H1 (cell line): ENCODE results near the gene KIAA0319L. TPM values are rescaled to one million over a fixed set of nuclear protein-coding genes. Genes with fewer than 3 reads are reported as not detected.

Experiments used
- CTCF ChIA-PET: fragments of 300-600 bp; sonication (Branson Sonifier 250); formaldehyde crosslinking; loops from one replicate; lab custom pipeline; 2021; ENCODE audit not compliant: partially characterized antibody; lab: Charles Lee
- POLR2A ChIA-PET: fragments of 300-600 bp; sonication (Branson Sonifier 250); formaldehyde crosslinking; loops from one replicate; lab custom pipeline; 2021; ENCODE audit warnings: inconsistent platforms; ENCODE audit not compliant: partially characterized antibody; lab: Charles Lee
- DNase-seq, 2 experiments: peaks; one replicate each; pipeline versions ENCODE4 v3.0.0 to v3.0.0-alpha.2; 2010 to 2022; ENCODE audit warnings: low spot score in 2 of 2, low read depth in 1 of 2, mixed read lengths in 1 of 2
- FAIRE-seq: peaks from 2 replicates; lab custom pipeline; 2011; peaks lifted over from hg19 to GRCh38; lab: Jason Lieb, UNC
- H2AFZ ChIP-seq: 2 replicates; pipeline ENCODE4 v1.8.1; 2012; ENCODE audit warnings: low read length, inconsistent platforms
- H2AK5ac ChIP-seq: 2 replicates; pipeline ENCODE4 v1.6.1; 2013; ENCODE audit warnings: low read depth, low read length
- H2BK120ac ChIP-seq: replicated peaks from 2 replicates; pipeline ENCODE3; 2013; ENCODE audit warnings: low read depth, low read length, inconsistent platforms
- H2BK12ac ChIP-seq: 2 replicates; pipeline ENCODE4 v1.6.1; 2013; ENCODE audit warnings: low read depth, low read length
- H2BK15ac ChIP-seq: 2 replicates; pipeline ENCODE4 v1.6.1; 2013; ENCODE audit warnings: low read length
- H2BK20ac ChIP-seq: 2 replicates; pipeline ENCODE4 v1.6.1; 2013; ENCODE audit warnings: low read length
- H2BK5ac ChIP-seq: 2 replicates; pipeline ENCODE4 v1.6.1; 2013; ENCODE audit warnings: low read depth, low read length
- H3K14ac ChIP-seq: 2 replicates; pipeline ENCODE4 v1.6.1; 2013; ENCODE audit warnings: inconsistent platforms; ENCODE audit not compliant: insufficient read length
- H3K18ac ChIP-seq: 2 replicates; pipeline ENCODE4 v1.6.1; 2013; ENCODE audit warnings: low read length; ENCODE audit errors: extremely low read depth
- H3K23ac ChIP-seq: 2 replicates; pipeline ENCODE4 v1.6.1; 2013; ENCODE audit warnings: inconsistent platforms; ENCODE audit not compliant: insufficient read length
- H3K23me2 ChIP-seq: 2 replicates; pipeline ENCODE4 v1.6.1; 2013; ENCODE audit warnings: low read depth, low read length
- H3K27ac ChIP-seq: 2 replicates; pipeline ENCODE4 v1.6.1; 2011; ENCODE audit warnings: low read depth, low read length, inconsistent platforms
- H3K27me3 ChIP-seq, 4 experiments: replicated peaks in 1 of 4; 1 replicate in 1 of 4; 2 replicates in 3 of 4; pipeline versions ENCODE4 v1.6.1 to v1.8.1; 2011 to 2013; ENCODE audit warnings: low read length in 3 of 4, mild to moderate bottlenecking in 3 of 4, inconsistent platforms in 2 of 4, mixed read lengths in 2 of 4, moderate library complexity in 1 of 4; ENCODE audit not compliant: control insufficient read depth in 3 of 4, insufficient read depth in 3 of 4; ENCODE audit errors: extremely low read depth in 1 of 4
- H3K36me3 ChIP-seq, 4 experiments: 2 replicates each; pipeline versions ENCODE4 v1.6.1 to v1.8.1; 2011 to 2013; ENCODE audit warnings: mild to moderate bottlenecking in 4 of 4, low read length in 3 of 4, moderate library complexity in 2 of 4, control low read depth in 1 of 4, inconsistent platforms in 1 of 4; ENCODE audit not compliant: insufficient read depth in 4 of 4, control insufficient read depth in 2 of 4
- H3K4ac ChIP-seq: replicated peaks from 2 replicates; pipeline ENCODE3; 2013; ENCODE audit warnings: low read length, low read depth, mixed read lengths, inconsistent platforms; ENCODE audit not compliant: insufficient read length
- H3K4me1 ChIP-seq, 4 experiments: replicated peaks in 1 of 4; 1 replicate in 1 of 4; 2 replicates in 3 of 4; pipeline versions ENCODE4 v1.6.1 to v1.8.1; 2011 to 2013; ENCODE audit warnings: low read length in 3 of 4, inconsistent platforms in 2 of 4, mixed read lengths in 1 of 4; ENCODE audit not compliant: insufficient read depth in 4 of 4, control insufficient read depth in 3 of 4
- H3K4me2 ChIP-seq, 2 experiments: 2 replicates each; pipeline versions ENCODE4 v1.6.1 to v1.8.1; 2011 to 2013; ENCODE audit warnings: low read depth in 2 of 2, low read length in 2 of 2, control low read depth in 1 of 2, inconsistent platforms in 1 of 2, mild to moderate bottlenecking in 1 of 2; ENCODE audit not compliant: insufficient read depth in 1 of 2
- H3K4me3 ChIP-seq, 4 experiments: fragments of 200-600, 300-600 bp in 1 of 4; sonication (generic), shearing (Covaris generic), sonication (Bioruptor Twin) in 1 of 4; 2 replicates each; pipeline versions ENCODE4 v1.5.1 to v1.8.1; 2011 to 2016; ENCODE audit warnings: low read length in 4 of 4, low read depth in 3 of 4, control low read depth in 2 of 4, inconsistent platforms in 2 of 4, mild to moderate bottlenecking in 2 of 4, mixed read lengths in 1 of 4, moderate library complexity in 1 of 4; ENCODE audit not compliant: insufficient read depth in 2 of 4; ENCODE audit errors: extremely low read depth in 1 of 4
- H3K56ac ChIP-seq: replicated peaks from 2 replicates; pipeline ENCODE3; 2013; ENCODE audit warnings: low read depth, mild to moderate bottlenecking, mixed read lengths, low read length, inconsistent platforms; ENCODE audit not compliant: insufficient read length
- H3K79me1 ChIP-seq: 2 replicates; pipeline ENCODE4 v1.6.1; 2013; ENCODE audit warnings: low read depth, low read length, control low read depth
- H3K79me2 ChIP-seq, 2 experiments: 2 replicates each; pipeline versions ENCODE4 v1.6.1 to v1.8.1; 2012 to 2013; ENCODE audit warnings: low read length in 2 of 2, mild to moderate bottlenecking in 2 of 2, inconsistent platforms in 1 of 2; ENCODE audit not compliant: insufficient read depth in 2 of 2, control insufficient read depth in 1 of 2
- H3K9ac ChIP-seq, 4 experiments: replicated peaks in 1 of 4; 1 replicate in 1 of 4; 2 replicates in 3 of 4; pipeline versions ENCODE4 v1.6.1 to v1.8.1; 2011 to 2013; ENCODE audit warnings: low read depth in 3 of 4, low read length in 3 of 4, control low read depth in 2 of 4, mild to moderate bottlenecking in 2 of 4, moderate library complexity in 2 of 4, inconsistent platforms in 1 of 4; ENCODE audit errors: extremely low read depth in 1 of 4
- H3K9me3 ChIP-seq, 2 experiments: 2 replicates each; pipeline versions ENCODE4 v1.6.1 to v1.8.1; 2012 to 2013; ENCODE audit warnings: mild to moderate bottlenecking in 2 of 2, moderate library complexity in 2 of 2, control low read depth in 1 of 2, inconsistent platforms in 1 of 2, low read depth in 1 of 2, low read length in 1 of 2, mixed read lengths in 1 of 2; ENCODE audit not compliant: insufficient read depth in 2 of 2
- H4K20me1 ChIP-seq, 2 experiments: replicated peaks in 1 of 2; 2 replicates each; pipeline versions ENCODE3 to v1.8.1; 2011 to 2013; ENCODE audit warnings: inconsistent platforms in 2 of 2, low read length in 2 of 2, mild to moderate bottlenecking in 1 of 2; ENCODE audit not compliant: insufficient read depth in 2 of 2, control insufficient read depth in 1 of 2
- H4K5ac ChIP-seq: 2 replicates; pipeline ENCODE4 v1.6.1; 2013; ENCODE audit warnings: low read length, low read depth, mixed read lengths, inconsistent platforms; ENCODE audit not compliant: insufficient read length
- H4K8ac ChIP-seq: 2 replicates; pipeline ENCODE4 v1.8.0; 2013; ENCODE audit warnings: mild to moderate bottlenecking, moderate library complexity, low read length, inconsistent platforms; ENCODE audit not compliant: insufficient read depth; ENCODE audit errors: extremely low read depth
- H4K91ac ChIP-seq: replicated peaks from 2 replicates; pipeline ENCODE3; 2013; ENCODE audit warnings: low read length, mixed read lengths, inconsistent platforms; ENCODE audit not compliant: insufficient read length
- BRCA1 ChIP-seq: IDR thresholded peaks from 2 replicates; pipeline ENCODE4 v1.6.1; 2012; ENCODE audit warnings: low read depth, low read length, improper control_type of control experiment
- GTF2F1 ChIP-seq: IDR thresholded peaks from 2 replicates; pipeline ENCODE4 v1.6.1; 2012; ENCODE audit warnings: low read depth, low read length, improper control_type of control experiment, borderline replicate concordance
- MAFK ChIP-seq: IDR thresholded peaks from 2 replicates; pipeline ENCODE4 v1.6.1; 2012; ENCODE audit warnings: low read depth, mild to moderate bottlenecking, improper control_type of control experiment, low read length
- PHF8 ChIP-seq: fragments of 200-600 bp; sonication (generic); conservative IDR thresholded peaks from 2 replicates; pipeline ENCODE4 v1.7.1; 2012; ENCODE audit warnings: low read depth, mild to moderate bottlenecking, inconsistent platforms, low read length, moderate library complexity
- POU5F1 ChIP-seq: IDR thresholded peaks from 2 replicates; pipeline ENCODE4 v1.6.1; 2011; ENCODE audit warnings: low read depth, mild to moderate bottlenecking, low read length, moderate library complexity
- SIX5 ChIP-seq: IDR thresholded peaks from 2 replicates; pipeline ENCODE4 v1.6.1; 2011; ENCODE audit warnings: mild to moderate bottlenecking, low read depth, low read length
- TAF1 ChIP-seq: IDR thresholded peaks from 2 replicates; pipeline ENCODE4 v1.6.1; 2011; ENCODE audit warnings: mild to moderate bottlenecking, low read depth, low read length
- WGBS, 2 experiments: shearing (Covaris generic) in 1 of 2; methylation state at CpG; one replicate each; pipeline versions ENCODE4 v1.1.6 to v1.1.7; 2013 to 2015; ENCODE audit warnings: low lambda C conversion rate in 2 of 2, mixed read lengths in 2 of 2, inconsistent platforms in 1 of 2, low coverage in 1 of 2, missing lambda C conversion rate in 1 of 2; ENCODE audit not compliant: insufficient replicate concordance in 2 of 2, insufficient coverage in 1 of 2, insufficient read length in 1 of 2; ENCODE audit errors: extremely low coverage in 1 of 2, missing lambda C conversion rate in 1 of 2; 5-methylcytosine and 5-hydroxymethylcytosine counted together
- polyA plus RNA-seq, 7 experiments: library from polyadenylated mRNA; depleted of rRNA in 3 of 7; stranded (reverse) in 5 of 7; unstranded in 2 of 7; fragments of >200 nt in 5 of 7; fragments of 200-250 nt in 2 of 7; gene quantifications; 1 replicate in 5 of 7; 2 replicates in 1 of 7; 4 replicates in 1 of 7; pipeline versions ENCODE4 v1.2.1 to v1.2.3, GENCODE V29; 2011 to 2013; ENCODE audit warnings: missing spikeins in 2 of 7, mixed read lengths in 2 of 7
- total RNA-seq: library from RNA; stranded (reverse); fragmentation: NEBNext Ultra II Directional; extraction: Animal tissue kit (Norgen Biotek cat#: 25700); gene quantifications from 2 replicates; pipeline ENCODE4 v1.2.1, GENCODE V29; 2021

KIAA0319L gene
- total and polyA plus RNA-seq, 2 of the 8 experiments (the other 6 are each of a cell fraction or from before 2014, with no cell fraction given): 40.1 to 55.7 TPM

GRCh38 chr1:35592991-35593769, 36.0 kb upstream of the KIAA0319L start:
- FAIRE-seq: no peak
- POLR2A ChIA-PET: interaction anchor here (0.7 to 1.8 kb wide), 5 partner anchors 9 to 410 kb away, joined by 3 to 11 read pairs (median 4); no protein-coding TSS in a partner anchor
- TF ChIP-seq MAFK (no peak), GTF2F1 (no peak), SIX5 (no peak), POU5F1 (no peak), PHF8 (no peak), TAF1 (no peak), BRCA1 (no peak)
- TF ChIP-seq, all 59 proteins: peak for 0

More at GRCh38 chr1:35592991-35593769, 36.0 kb upstream of the KIAA0319L start:
- no peak overlapping the region for H2BK5ac ChIP-seq
- H2AK5ac ChIP-seq: no peak overlapping the region
- no peak overlapping the region for H3K56ac ChIP-seq
- no peak overlapping the region for H2BK120ac ChIP-seq
- CTCF ChIA-PET: interaction anchor here (1.1 to 1.8 kb wide), 5 partner anchors 13 to 134 kb away, joined by 3 to 8 read pairs (median 5); no protein-coding TSS in a partner anchor
- H3K4me1 ChIP-seq: peaks cover 0 to 5% (median 2%) of the 10 kb centered on the region in 4 experiments; a peak in 2 of 7 replicates
- no peak overlapping the region for H3K23ac ChIP-seq
- no peak overlapping the region for H3K9ac ChIP-seq
- H2AFZ ChIP-seq: no peak overlapping the region
- H3K4ac ChIP-seq: no peak overlapping the region
- H3K9me3 ChIP-seq: no peaks in the 10 kb centered on the region
- H2BK12ac ChIP-seq: no peak overlapping the region
- H3K79me1 ChIP-seq: 0 out of 2 replicates have a peak, but pooled peaks cover 2% of the 10 kb centered on the region
- no peak overlapping the region for H2BK20ac ChIP-seq
- no peaks in the 10 kb centered on the region for H3K79me2 ChIP-seq
- peaks cover 0 to 15% of the 10 kb centered on the region in 2 experiments for H4K20me1 ChIP-seq
- H3K4me3 ChIP-seq: no peak overlapping the region
- no peak overlapping the region for H2BK15ac ChIP-seq
- H4K5ac ChIP-seq: no peak overlapping the region
- no peak overlapping the region for H3K18ac ChIP-seq
- no peak overlapping the region for H3K4me2 ChIP-seq
- 87% methylated on average over 8 of the region's 8 CpGs; no CpG with 5 or more reads in 1 of the 2 experiments for WGBS, 2 experiments
- peaks cover 0 to 3% (median 0%) of the 10 kb centered on the region in 4 experiments; a peak in 1 of 8 replicates for H3K36me3 ChIP-seq
- no peaks in the 10 kb centered on the region for H3K27me3 ChIP-seq
- H3K27ac ChIP-seq: no peak overlapping the region
- H3K14ac ChIP-seq: no peak overlapping the region
- DNase-seq: no peak
- no peak overlapping the region for H4K8ac ChIP-seq
- H4K91ac ChIP-seq: no peak overlapping the region
- H3K23me2 ChIP-seq: no peaks in the 10 kb centered on the region; the same call in 1 of the 2 replicates
